Mucosa of rectum (tissue), 2 donors: ENCODE measurements around the gene AGMO.

Experiments
- H3K27ac ChIP-seq, 2 donors: one replicate each; pipeline ENCODE4 v1.7.0; 2013; ENCODE audit warnings: inconsistent platforms in 2 of 2, low read depth in 2 of 2, low read length in 2 of 2
- H3K27me3 ChIP-seq, 2 donors: one replicate each; pipeline ENCODE4 v1.7.0; 2013; ENCODE audit warnings: low read length in 2 of 2; ENCODE audit not compliant: control insufficient read depth in 2 of 2, insufficient read depth in 2 of 2
- H3K36me3 ChIP-seq, 2 donors: one replicate each; pipeline ENCODE4 v1.7.0; 2013; ENCODE audit warnings: low read length in 2 of 2; ENCODE audit not compliant: control insufficient read depth in 2 of 2, insufficient read depth in 2 of 2
- H3K4me1 ChIP-seq, 2 donors: one replicate each; pipeline ENCODE4 v1.7.0; 2013; ENCODE audit warnings: low read length in 2 of 2, mild to moderate bottlenecking in 1 of 2; ENCODE audit not compliant: control insufficient read depth in 2 of 2, insufficient read depth in 2 of 2
- H3K4me3 ChIP-seq, 2 donors: one replicate each; pipeline ENCODE4 v1.7.0; 2013; ENCODE audit warnings: low read length in 2 of 2
- H3K9ac ChIP-seq, 2 donors: one replicate each; pipeline ENCODE4 v1.7.0; 2013; ENCODE audit warnings: low read length in 2 of 2, low read depth in 1 of 2, mild to moderate bottlenecking in 1 of 2
- H3K9me3 ChIP-seq, 2 donors: one replicate each; pipeline ENCODE4 v1.7.0; 2013; ENCODE audit warnings: low read length in 2 of 2; ENCODE audit not compliant: control insufficient read depth in 2 of 2
- donor health status: healthy.
- donor health status: Normal muscosa, but diverticular disease.

Gene AGMO

DNA sequence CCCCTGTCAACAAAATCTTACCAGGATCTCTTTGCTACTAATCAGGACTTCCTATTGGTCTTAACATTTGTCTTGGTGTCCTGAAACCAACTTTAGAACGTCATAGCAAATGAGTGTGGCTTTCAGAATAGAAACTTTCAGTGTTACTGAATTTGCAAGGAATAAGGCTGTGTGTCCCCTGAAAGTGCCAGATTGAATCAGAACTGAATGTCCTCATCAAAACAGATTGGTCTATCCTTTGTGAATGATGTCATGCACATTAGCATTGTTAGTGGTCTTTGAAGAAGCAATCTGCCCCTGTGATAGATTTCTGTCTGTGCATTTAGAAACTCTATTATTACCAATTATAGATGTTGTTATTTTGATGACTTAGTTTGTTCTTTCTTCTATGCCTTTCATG, 119.9 kb downstream of the AGMO start:
- H3K9ac ChIP-seq, result no peak overlapping the region
- no peaks in the 10 kb centered on the region for H3K4me1 ChIP-seq
- H3K9me3 ChIP-seq, result no peaks in the 10 kb centered on the region
- H3K27ac ChIP-seq, result no peak overlapping the region
- no peaks in the 10 kb centered on the region for H3K27me3 ChIP-seq
- no peak overlapping the region for H3K4me3 ChIP-seq
- H3K36me3 ChIP-seq, result no peaks in the 10 kb centered on the region

DNA sequence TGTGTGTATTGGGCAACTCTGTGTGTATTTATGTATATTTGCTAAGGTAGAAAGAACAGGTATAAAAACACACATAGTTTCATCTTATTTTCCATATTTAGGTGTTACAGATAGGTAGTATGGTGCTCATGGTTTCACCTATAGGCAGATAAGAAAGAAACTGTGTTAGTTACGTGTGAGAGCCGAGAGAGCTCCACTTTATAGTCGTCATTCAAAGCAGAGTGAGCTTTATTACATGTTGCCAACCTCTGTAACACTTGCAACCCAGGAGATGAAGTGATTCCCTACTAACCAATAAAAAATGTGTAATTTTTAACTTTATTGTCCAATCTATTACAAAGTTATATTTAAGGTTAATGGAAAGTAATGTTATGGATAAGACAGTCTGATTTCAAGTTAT, 121.3 kb downstream of the AGMO start:
- no peaks in the 10 kb centered on the region for H3K4me1 ChIP-seq
- no peaks in the 10 kb centered on the region for H3K36me3 ChIP-seq
- no peaks in the 10 kb centered on the region for H3K9me3 ChIP-seq
- no peak overlapping the region for H3K4me3 ChIP-seq
- no peaks in the 10 kb centered on the region for H3K27me3 ChIP-seq
- H3K27ac ChIP-seq, result no peak overlapping the region
- H3K9ac ChIP-seq, result no peak overlapping the region

DNA sequence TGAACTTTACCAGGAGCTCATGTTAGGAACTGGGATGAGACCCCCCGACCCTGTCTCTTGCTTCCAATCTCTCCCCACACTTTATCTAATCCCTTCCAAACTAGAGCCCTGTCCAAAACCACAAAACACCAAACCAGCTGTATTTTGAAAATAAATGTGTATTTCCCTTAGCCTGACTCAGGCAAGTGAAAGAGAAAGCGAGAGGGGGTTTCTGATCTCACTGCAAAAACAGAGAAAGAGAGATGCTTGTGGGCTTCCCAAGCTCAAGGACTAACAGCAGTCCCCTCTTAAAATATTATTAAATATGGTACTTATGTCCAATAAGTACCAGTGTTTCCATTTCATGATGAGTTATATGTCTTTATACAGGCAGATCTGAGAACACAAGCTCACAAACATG, 122.0 kb downstream of the AGMO start:
- Histone ChIP-seq H3K27me3 (no peaks in the 10 kb centered on the region), H3K36me3 (no peaks in the 10 kb centered on the region), H3K9ac (no peak overlapping the region), H3K27ac (no peak overlapping the region), H3K4me3 (no peak overlapping the region), H3K9me3 (no peaks in the 10 kb centered on the region), H3K4me1 (no peaks in the 10 kb centered on the region)

- no peak overlapping the region for H3K4me3 ChIP-seq
- no peaks in the 10 kb centered on the region for H3K4me1 ChIP-seq
- H3K9ac ChIP-seq, result no peak overlapping the region
- H3K9me3 ChIP-seq, result no peaks in the 10 kb centered on the region
- H3K27ac ChIP-seq, result no peak overlapping the region
- no peaks in the 10 kb centered on the region for H3K27me3 ChIP-seq
- no peaks in the 10 kb centered on the region for H3K36me3 ChIP-seq
These were observed 128.7 kb downstream of the AGMO start for GRCh38 chr7:15433151-15433550.

GRCh38 chr7:15430911-15431310, 130.9 kb downstream of the AGMO start:
- Histone ChIP-seq H3K4me3 (no peak overlapping the region), H3K4me1 (no peaks in the 10 kb centered on the region), H3K9ac (no peak overlapping the region), H3K27me3 (no peaks in the 10 kb centered on the region), H3K9me3 (no peaks in the 10 kb centered on the region), H3K36me3 (no peaks in the 10 kb centered on the region), H3K27ac (no peak overlapping the region)

- Histone ChIP-seq H3K4me1 (no peaks in the 10 kb centered on the region), H3K27me3 (no peaks in the 10 kb centered on the region), H3K27ac (no peak overlapping the region), H3K36me3 (no peaks in the 10 kb centered on the region), H3K9me3 (no peaks in the 10 kb centered on the region), H3K9ac (no peak overlapping the region), H3K4me3 (no peak overlapping the region)
These were observed 131.6 kb downstream of the AGMO start for GRCh38 chr7:15430191-15430590.

GRCh38 chr7:15424468-15424867, 137.3 kb downstream of the AGMO start:
- Histone ChIP-seq H3K4me1 (no peaks in the 10 kb centered on the region), H3K9ac (no peak overlapping the region), H3K4me3 (no peak overlapping the region), H3K36me3 (no peaks in the 10 kb centered on the region), H3K9me3 (no peaks in the 10 kb centered on the region), H3K27ac (no peak overlapping the region), H3K27me3 (no peaks in the 10 kb centered on the region)

GRCh38 chr7:15419596-15419995, 142.2 kb downstream of the AGMO start:
- H3K9me3 ChIP-seq, result no peaks in the 10 kb centered on the region
- H3K27ac ChIP-seq, result no peak overlapping the region
- H3K36me3 ChIP-seq, result no peaks in the 10 kb centered on the region
- H3K4me1 ChIP-seq, result no peaks in the 10 kb centered on the region
- H3K9ac ChIP-seq, result no peak overlapping the region
- no peak overlapping the region for H3K4me3 ChIP-seq
- no peaks in the 10 kb centered on the region for H3K27me3 ChIP-seq

DNA sequence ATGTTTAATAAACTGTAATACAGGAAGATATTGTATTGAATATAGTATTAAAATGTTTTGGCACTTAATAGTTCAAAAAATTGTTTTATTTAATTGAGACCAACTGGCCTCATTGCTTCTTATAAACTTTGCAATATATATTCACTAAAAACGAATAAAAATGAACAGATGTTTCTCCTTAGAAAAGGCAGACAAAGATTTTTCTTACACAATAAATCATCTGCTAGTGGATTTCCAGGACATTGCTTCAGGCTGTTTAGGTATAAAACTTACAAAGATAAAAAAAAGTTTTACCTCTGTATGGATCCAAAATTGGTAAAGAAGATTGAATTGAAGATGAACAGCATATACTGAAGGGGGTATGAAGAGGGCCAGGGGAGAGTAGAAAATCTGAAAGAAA, 143.6 kb downstream of the AGMO start:
- no peak overlapping the region for H3K27ac ChIP-seq
- no peak overlapping the region for H3K9ac ChIP-seq
- no peaks in the 10 kb centered on the region for H3K27me3 ChIP-seq
- H3K9me3 ChIP-seq, result no peaks in the 10 kb centered on the region
- no peaks in the 10 kb centered on the region for H3K36me3 ChIP-seq
- H3K4me1 ChIP-seq, result no peaks in the 10 kb centered on the region
- H3K4me3 ChIP-seq, result no peak overlapping the region

DNA sequence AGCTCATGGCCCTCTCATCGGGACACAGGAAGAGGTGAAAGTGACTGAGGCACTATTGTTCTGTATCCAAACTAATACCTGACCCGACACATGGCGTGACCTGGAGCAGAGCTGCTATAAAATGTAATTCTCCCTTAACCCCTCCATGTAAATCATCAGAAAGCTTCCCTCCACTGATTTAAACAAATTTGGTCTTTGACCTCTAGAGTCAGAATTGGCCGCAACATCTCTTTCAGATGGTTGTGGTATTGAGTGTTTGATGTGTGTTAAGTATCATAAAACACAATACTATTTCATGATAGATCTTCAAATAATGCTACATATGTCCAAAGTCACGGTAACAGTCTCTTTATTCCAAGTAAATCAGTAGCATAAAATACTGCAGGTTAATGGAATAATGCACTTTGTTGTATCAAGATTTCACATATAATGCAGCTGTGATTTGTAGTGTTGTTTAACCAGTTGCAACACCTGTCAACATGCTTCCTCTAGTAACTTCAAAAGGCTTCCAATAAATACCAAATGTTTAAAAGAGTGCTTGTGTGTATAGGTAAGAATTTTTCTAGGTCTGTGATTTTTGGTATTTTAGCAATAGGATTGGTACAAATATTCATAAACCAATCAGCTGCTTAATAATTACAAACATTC, 144.3 kb downstream of the AGMO start:
- H3K4me3 ChIP-seq, result no peak overlapping the region
- H3K9me3 ChIP-seq, result no peaks in the 10 kb centered on the region
- H3K36me3 ChIP-seq, result no peaks in the 10 kb centered on the region
- no peak overlapping the region for H3K9ac ChIP-seq
- no peaks in the 10 kb centered on the region for H3K4me1 ChIP-seq
- no peaks in the 10 kb centered on the region for H3K27me3 ChIP-seq
- H3K27ac ChIP-seq, result no peak overlapping the region

DNA sequence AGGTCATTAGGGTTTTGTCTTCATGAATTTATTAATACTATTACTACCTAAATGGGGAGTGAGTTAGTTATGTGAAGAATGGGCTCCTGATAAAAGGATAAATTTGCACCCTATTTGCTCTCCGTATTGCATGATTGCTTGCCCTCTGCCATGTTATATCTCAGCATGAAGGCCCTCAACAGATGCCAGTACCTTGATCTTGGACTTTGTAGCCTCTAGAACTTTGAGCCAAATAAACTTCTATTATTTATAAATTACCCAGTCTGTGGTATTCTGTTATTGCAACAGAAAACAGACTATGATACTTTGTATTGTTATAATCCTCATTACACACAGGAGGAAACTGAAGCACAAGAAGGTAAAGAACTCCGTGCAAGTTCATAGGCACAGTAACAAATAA, 150.8 kb downstream of the AGMO start:
- H3K36me3 ChIP-seq, result no peaks in the 10 kb centered on the region
- H3K27me3 ChIP-seq, result no peaks in the 10 kb centered on the region
- H3K4me1 ChIP-seq, result no peaks in the 10 kb centered on the region
- H3K9ac ChIP-seq, result no peak overlapping the region
- H3K9me3 ChIP-seq, result no peaks in the 10 kb centered on the region
- no peak overlapping the region for H3K4me3 ChIP-seq
- no peak overlapping the region for H3K27ac ChIP-seq
